Neural crest cell (in vitro differentiated cells): ENCODE measurements around the gene BACH2. TPM values are rescaled to one million over a fixed set of nuclear protein-coding genes. Genes with fewer than 3 reads are reported as not detected.
"Not testable (repeated sequence)": the region's sequence is repeated elsewhere in the genome, so short reads cannot be mapped to it uniquely, and the experiment has no call there.

Experiments used
- DNase-seq: peaks from one replicate; pipeline ENCODE4 v3.0.0; 2021; ENCODE audit warnings: low read depth, mixed read lengths, low spot score
- H3K27ac Mint-ChIP-seq: one replicate; pipeline ENCODE4 v1.8.0; 2021; ENCODE audit warnings: mild to moderate bottlenecking, mixed read lengths; ENCODE audit not compliant: unreplicated experiment
- H3K27me3 Mint-ChIP-seq: 2 replicates; pipeline ENCODE4 v1.8.0; 2021; ENCODE audit warnings: low read depth, mild to moderate bottlenecking, mixed read lengths
- H3K36me3 Mint-ChIP-seq: 2 replicates; pipeline ENCODE4 v1.8.0; 2021; ENCODE audit warnings: low read depth, mild to moderate bottlenecking, mixed read lengths
- H3K4me1 Mint-ChIP-seq: 2 replicates; pipeline ENCODE4 v1.8.0; 2021; ENCODE audit warnings: mixed read lengths
- H3K4me3 Mint-ChIP-seq: one replicate; pipeline ENCODE4 v1.8.0; 2021; ENCODE audit warnings: mild to moderate bottlenecking, mixed read lengths
- H3K9me3 Mint-ChIP-seq: 2 replicates; pipeline ENCODE4 v1.8.0; 2021; ENCODE audit warnings: mixed read lengths
- total RNA-seq: library from RNA; stranded (reverse); gene quantifications from 2 replicates; pipeline ENCODE4 v1.2.1, GENCODE V29; 2021
- TF ChIP-seq, protein P1 (sequence below): fragments of 200-600 bp; sonication (generic); conservative IDR thresholded peaks from 2 replicates; pipeline ENCODE4 v1.5.0; 2021; ENCODE audit warnings: antibody characterized with exemption, mild to moderate bottlenecking

The BACH2 gene
- total RNA-seq, 1 donor from 2014 or later: 13.1 TPM

DNA sequence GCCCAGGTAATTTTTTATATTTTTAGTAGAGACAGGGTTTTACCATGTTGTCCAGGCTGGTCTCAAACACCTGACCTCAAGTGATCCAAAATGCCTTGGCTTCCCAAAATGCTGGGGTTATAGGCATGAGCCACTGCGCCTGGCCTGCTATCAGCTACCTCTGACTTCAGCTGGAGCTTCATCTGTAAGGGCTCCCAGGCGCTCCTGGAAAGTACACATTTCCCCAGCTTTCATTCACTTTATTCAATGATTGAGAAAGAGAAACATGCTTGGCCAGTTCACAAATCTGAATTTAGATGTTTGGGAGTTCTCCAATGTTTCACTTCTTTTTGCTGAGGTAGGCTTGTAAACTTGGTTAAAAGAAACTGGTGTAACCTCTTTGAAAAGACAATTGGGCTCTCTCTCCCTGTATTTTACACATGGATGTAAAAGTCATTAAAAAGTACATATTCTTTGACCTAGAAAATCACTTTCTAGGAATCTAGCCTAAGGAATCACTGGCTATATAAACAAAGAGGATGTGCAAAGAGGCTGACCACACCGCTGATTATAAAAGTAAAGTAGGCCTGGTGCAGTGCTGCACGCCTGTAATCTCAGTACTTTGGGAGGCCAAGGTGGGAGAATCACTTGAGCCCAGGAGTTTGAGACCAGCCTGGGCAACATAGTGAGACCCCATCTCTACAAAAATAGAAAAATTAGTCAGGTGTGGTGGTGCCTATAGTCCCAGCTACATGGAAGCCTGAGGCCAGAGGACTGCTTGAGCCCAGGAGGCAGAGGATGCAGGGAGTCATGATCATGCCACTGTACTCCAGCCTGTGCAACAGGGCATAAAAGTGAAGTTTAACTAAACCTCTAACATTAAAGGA is 128.9 kb downstream of the BACH2 start:
- TF ChIP-seq, protein P1, sequence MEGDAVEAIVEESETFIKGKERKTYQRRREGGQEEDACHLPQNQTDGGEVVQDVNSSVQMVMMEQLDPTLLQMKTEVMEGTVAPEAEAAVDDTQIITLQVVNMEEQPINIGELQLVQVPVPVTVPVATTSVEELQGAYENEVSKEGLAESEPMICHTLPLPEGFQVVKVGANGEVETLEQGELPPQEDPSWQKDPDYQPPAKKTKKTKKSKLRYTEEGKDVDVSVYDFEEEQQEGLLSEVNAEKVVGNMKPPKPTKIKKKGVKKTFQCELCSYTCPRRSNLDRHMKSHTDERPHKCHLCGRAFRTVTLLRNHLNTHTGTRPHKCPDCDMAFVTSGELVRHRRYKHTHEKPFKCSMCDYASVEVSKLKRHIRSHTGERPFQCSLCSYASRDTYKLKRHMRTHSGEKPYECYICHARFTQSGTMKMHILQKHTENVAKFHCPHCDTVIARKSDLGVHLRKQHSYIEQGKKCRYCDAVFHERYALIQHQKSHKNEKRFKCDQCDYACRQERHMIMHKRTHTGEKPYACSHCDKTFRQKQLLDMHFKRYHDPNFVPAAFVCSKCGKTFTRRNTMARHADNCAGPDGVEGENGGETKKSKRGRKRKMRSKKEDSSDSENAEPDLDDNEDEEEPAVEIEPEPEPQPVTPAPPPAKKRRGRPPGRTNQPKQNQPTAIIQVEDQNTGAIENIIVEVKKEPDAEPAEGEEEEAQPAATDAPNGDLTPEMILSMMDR: no peak
- Mint-ChIP-seq H3K27me3 (no peaks in the 10 kb centered on the region), H3K4me1 (peaks cover 38% of the 10 kb centered on the region), H3K9me3 (no peaks in the 10 kb centered on the region), H3K36me3 (peaks cover 3% of the 10 kb centered on the region), H3K4me3 (no peak overlapping the region), H3K27ac (no peak overlapping the region)
- DNase-seq: no peak

DNA sequence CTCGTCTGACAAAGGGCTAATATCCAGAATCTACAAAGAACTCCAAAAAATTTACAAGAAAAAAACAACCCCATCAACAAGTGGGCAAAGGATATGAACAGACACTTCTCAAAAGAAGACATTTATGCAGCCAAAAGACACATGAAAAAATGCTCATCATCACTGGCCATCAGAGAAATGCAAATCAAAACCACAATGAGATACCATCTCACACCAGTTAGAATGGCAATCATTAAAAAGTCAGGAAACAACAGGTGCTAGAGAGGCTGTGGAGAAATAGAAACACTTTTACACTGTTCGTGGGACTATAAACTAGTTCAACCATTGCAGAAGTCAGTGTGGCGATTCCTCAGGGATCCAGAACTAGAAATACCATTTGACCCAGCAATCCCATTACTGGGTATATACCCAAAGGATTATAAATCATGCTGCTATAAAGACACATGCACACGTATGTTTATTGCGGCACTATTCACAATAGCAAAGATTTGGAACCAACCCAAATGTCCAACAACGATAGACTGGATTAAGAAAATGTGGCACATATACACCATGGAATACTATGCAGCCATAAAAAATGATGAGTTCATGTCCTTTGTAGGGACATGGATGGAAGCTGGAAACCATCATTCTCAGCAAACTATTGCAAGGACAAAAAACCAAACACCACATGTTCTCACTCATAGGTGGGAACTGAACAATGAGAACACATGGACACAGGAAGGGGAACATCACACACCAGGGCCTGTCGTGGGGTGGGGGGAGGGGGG is 130.3 kb downstream of the BACH2 start:
- not testable (repeated sequence) for DNase-seq, H3K27ac Mint-ChIP-seq, H3K9me3 Mint-ChIP-seq, H3K27me3 Mint-ChIP-seq, H3K4me3 Mint-ChIP-seq, H3K36me3 Mint-ChIP-seq
- peaks cover 40% of the 10 kb centered on the region for H3K4me1 Mint-ChIP-seq

DNA sequence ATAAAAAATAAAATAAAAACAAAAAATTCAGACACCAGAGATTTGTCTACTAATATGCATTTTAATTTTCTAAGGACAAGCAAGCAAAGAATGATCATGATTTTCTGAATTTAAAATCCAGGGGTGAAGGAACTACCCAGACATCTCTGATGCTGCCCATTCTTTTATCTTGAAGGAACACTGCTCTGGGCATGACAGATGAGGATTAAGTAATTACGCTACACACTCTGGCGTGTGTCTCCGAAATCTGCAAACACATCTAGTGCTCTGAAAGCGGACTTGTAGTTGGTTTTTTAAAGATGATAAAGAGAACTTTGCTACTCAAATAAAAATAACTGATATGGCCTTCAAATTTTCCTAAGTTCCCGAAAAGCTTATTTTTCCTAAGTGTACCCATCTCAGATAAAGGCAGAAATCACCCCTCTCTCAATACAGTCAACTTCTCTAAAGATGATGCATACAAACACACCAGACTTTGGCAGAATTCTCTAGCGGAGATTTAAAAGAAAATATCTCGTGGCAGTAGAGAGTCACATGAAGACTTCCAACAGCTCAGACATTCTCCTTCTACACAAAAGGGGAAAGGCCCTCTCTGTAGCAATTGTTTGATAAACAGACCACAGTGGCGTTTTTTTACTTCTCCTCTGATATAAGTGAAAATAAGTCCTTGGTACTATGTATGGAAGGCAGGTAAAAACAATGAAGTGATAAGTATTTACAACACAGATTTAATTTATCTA is 133.8 kb downstream of the BACH2 start:
- Mint-ChIP-seq H3K36me3 (no peaks in the 10 kb centered on the region), H3K9me3 (no peaks in the 10 kb centered on the region), H3K4me1 (peaks cover 40% of the 10 kb centered on the region), H3K27ac (peak overlapping the region; percentile 68), H3K4me3 (no peak overlapping the region), H3K27me3 (no peaks in the 10 kb centered on the region)
- no peak for DNase-seq
- TF ChIP-seq, protein P1: no peak

DNA sequence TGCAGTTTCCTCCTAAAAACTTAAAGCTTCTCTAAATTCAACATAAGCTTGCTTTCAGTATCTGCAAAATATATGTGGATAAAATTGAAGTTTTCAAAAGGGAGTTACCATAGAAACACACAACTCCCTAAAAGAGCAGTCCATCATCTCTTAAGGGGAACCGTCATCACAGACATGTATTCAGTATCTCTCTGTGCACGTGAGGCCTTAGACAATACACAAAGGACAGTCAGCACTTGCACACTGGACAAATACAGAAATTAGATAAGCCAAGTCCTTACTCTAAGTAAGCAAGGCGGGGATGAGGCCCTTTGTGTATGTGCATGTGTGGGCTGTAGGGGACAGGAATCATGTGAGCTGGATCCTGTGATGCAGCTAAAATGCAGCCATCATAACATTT is 136.6 kb downstream of the BACH2 start:
- no peak for DNase-seq
- H3K36me3 Mint-ChIP-seq: no peaks in the 10 kb centered on the region
- no peak overlapping the region for H3K4me3 Mint-ChIP-seq
- H3K9me3 Mint-ChIP-seq: no peaks in the 10 kb centered on the region
- peaks cover 42% of the 10 kb centered on the region for H3K4me1 Mint-ChIP-seq
- H3K27ac Mint-ChIP-seq: peak overlapping the region; percentile 64
- TF ChIP-seq, protein P1: no peak
- no peaks in the 10 kb centered on the region for H3K27me3 Mint-ChIP-seq

DNA sequence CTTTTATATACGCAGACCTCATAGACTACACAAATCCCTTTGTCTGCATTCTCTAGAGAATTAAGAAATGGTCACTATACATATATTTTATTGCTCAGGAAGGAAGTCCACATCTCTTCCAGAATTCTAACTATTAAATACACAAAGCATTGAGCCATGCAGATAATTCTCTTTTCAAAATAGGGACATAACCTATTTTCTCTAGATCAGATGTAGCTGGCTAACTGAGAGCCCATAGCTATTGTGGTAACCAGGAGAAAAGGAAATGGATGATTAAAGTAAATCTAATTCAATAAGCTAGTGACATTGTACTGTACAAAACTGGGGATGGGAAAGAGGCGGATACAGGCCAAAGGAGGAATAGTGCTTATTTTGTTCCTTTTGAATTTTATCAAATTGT is 137.2 kb downstream of the BACH2 start:
- H3K4me3 Mint-ChIP-seq: no peak overlapping the region
- no peaks in the 10 kb centered on the region for H3K36me3 Mint-ChIP-seq
- no peaks in the 10 kb centered on the region for H3K9me3 Mint-ChIP-seq
- no peak for DNase-seq
- H3K4me1 Mint-ChIP-seq: peaks cover 47% of the 10 kb centered on the region
- TF ChIP-seq, protein P1: no peak
- H3K27me3 Mint-ChIP-seq: no peaks in the 10 kb centered on the region
- peak overlapping the region; percentile 35 for H3K27ac Mint-ChIP-seq
